Stomach smooth muscle (tissue), 2 donors: Measurements from ENCODE around the gene SPINK5.

Experiments used
- H3K27ac ChIP-seq: one replicate; pipeline ENCODE4 v1.7.0; 2013; ENCODE audit warnings: mild to moderate bottlenecking, low read length, inconsistent platforms
- H3K27me3 ChIP-seq, 2 donors: one replicate each; pipeline ENCODE4 v1.7.0; 2013; ENCODE audit warnings: low read length in 2 of 2; ENCODE audit not compliant: insufficient read depth in 2 of 2, control insufficient read depth in 1 of 2
- H3K36me3 ChIP-seq, 2 donors: one replicate each; pipeline ENCODE4 v1.7.0; 2013; ENCODE audit warnings: low read length in 2 of 2; ENCODE audit not compliant: control insufficient read depth in 2 of 2, insufficient read depth in 2 of 2
- H3K4me1 ChIP-seq: one replicate; pipeline ENCODE4 v1.7.0; 2013; ENCODE audit warnings: low read length; ENCODE audit not compliant: control insufficient read depth, insufficient read depth
- H3K4me3 ChIP-seq, 2 donors: one replicate each; pipeline ENCODE4 v1.7.0; 2013; ENCODE audit warnings: low read length in 2 of 2
- H3K9ac ChIP-seq, 2 donors: one replicate each; pipeline ENCODE4 v1.7.0; 2013; ENCODE audit warnings: low read length in 2 of 2, mild to moderate bottlenecking in 1 of 2
- H3K9me3 ChIP-seq, 2 donors: one replicate each; pipeline ENCODE4 v1.7.0; 2013; ENCODE audit warnings: low read length in 2 of 2; ENCODE audit not compliant: control insufficient read depth in 2 of 2
- donor health status: healthy.
- donor health status: Pancreatic carcinoma.

Gene SPINK5

GRCh38 chr5:148091991-148092964 is 28.5 kb downstream of the SPINK5 start:
- Histone ChIP-seq H3K4me3 (no peak overlapping the region), H3K27ac (no peak overlapping the region), H3K9ac (no peak overlapping the region), H3K36me3 (no peaks in the 10 kb centered on the region), H3K9me3 (no peaks in the 10 kb centered on the region), H3K27me3 (no peaks in the 10 kb centered on the region), H3K4me1 (no peaks in the 10 kb centered on the region)

- Histone ChIP-seq H3K4me1 (no peaks in the 10 kb centered on the region), H3K9me3 (no peaks in the 10 kb centered on the region), H3K4me3 (no peak overlapping the region), H3K9ac (no peak overlapping the region), H3K36me3 (no peaks in the 10 kb centered on the region), H3K27me3 (no peaks in the 10 kb centered on the region), H3K27ac (no peak overlapping the region)
Measured at GRCh38 chr5:148094336-148094735, 30.6 kb downstream of the SPINK5 start.

- Histone ChIP-seq H3K27ac (no peak overlapping the region), H3K36me3 (no peaks in the 10 kb centered on the region), H3K27me3 (no peaks in the 10 kb centered on the region), H3K9ac (no peak overlapping the region), H3K4me1 (no peaks in the 10 kb centered on the region), H3K4me3 (no peak overlapping the region), H3K9me3 (no peaks in the 10 kb centered on the region)
Measured at GRCh38 chr5:148104226-148104625, 40.4 kb downstream of the SPINK5 start.

GRCh38 chr5:148107608-148108007 is 43.8 kb downstream of the SPINK5 start:
- Histone ChIP-seq H3K9me3 (no peaks in the 10 kb centered on the region), H3K36me3 (no peaks in the 10 kb centered on the region), H3K4me1 (no peaks in the 10 kb centered on the region), H3K4me3 (no peak overlapping the region), H3K27me3 (no peaks in the 10 kb centered on the region), H3K27ac (no peak overlapping the region), H3K9ac (no peak overlapping the region)

GRCh38 chr5:148113243-148113642 is 49.5 kb downstream of the SPINK5 start:
- Histone ChIP-seq H3K27me3 (no peaks in the 10 kb centered on the region), H3K9me3 (no peaks in the 10 kb centered on the region), H3K4me3 (no peak overlapping the region), H3K4me1 (no peaks in the 10 kb centered on the region), H3K9ac (no peak overlapping the region), H3K27ac (no peak overlapping the region), H3K36me3 (no peaks in the 10 kb centered on the region)

- Histone ChIP-seq H3K4me3 (no peak overlapping the region), H3K36me3 (no peaks in the 10 kb centered on the region), H3K27me3 (no peaks in the 10 kb centered on the region), H3K27ac (no peak overlapping the region), H3K4me1 (no peaks in the 10 kb centered on the region), H3K9me3 (no peaks in the 10 kb centered on the region), H3K9ac (no peak overlapping the region)
Measured at GRCh38 chr5:148120317-148120716, 56.5 kb downstream of the SPINK5 start.

GRCh38 chr5:148125641-148126040 is 61.9 kb downstream of the SPINK5 start:
- no peaks in the 10 kb centered on the region for H3K27me3 ChIP-seq
- H3K4me1 ChIP-seq, result no peaks in the 10 kb centered on the region
- no peaks in the 10 kb centered on the region for H3K9me3 ChIP-seq
- H3K27ac ChIP-seq, result no peak overlapping the region
- no peak overlapping the region for H3K9ac ChIP-seq
- H3K4me3 ChIP-seq, result no peak overlapping the region
- H3K36me3 ChIP-seq, result no peaks in the 10 kb centered on the region

- Histone ChIP-seq H3K4me3 (no peak overlapping the region), H3K27me3 (no peaks in the 10 kb centered on the region), H3K9me3 (no peaks in the 10 kb centered on the region), H3K4me1 (no peaks in the 10 kb centered on the region), H3K27ac (no peak overlapping the region), H3K9ac (no peak overlapping the region), H3K36me3 (no peaks in the 10 kb centered on the region)
Measured at GRCh38 chr5:148135091-148136048, 71.6 kb downstream of the SPINK5 start.

GRCh38 chr5:148140846-148141245 is 77.1 kb downstream of the SPINK5 start:
- H3K27me3 ChIP-seq, result no peaks in the 10 kb centered on the region
- no peaks in the 10 kb centered on the region for H3K4me1 ChIP-seq
- no peak overlapping the region for H3K4me3 ChIP-seq
- H3K9ac ChIP-seq, result no peak overlapping the region
- H3K9me3 ChIP-seq, result no peaks in the 10 kb centered on the region
- H3K36me3 ChIP-seq, result no peaks in the 10 kb centered on the region
- H3K27ac ChIP-seq, result no peak overlapping the region

- Histone ChIP-seq H3K4me1 (no peaks in the 10 kb centered on the region), H3K9me3 (no peaks in the 10 kb centered on the region), H3K9ac (no peak overlapping the region), H3K27me3 (no peaks in the 10 kb centered on the region), H3K4me3 (no peak overlapping the region), H3K27ac (no peak overlapping the region), H3K36me3 (no peaks in the 10 kb centered on the region)
Measured at GRCh38 chr5:148141645-148142044, 77.9 kb downstream of the SPINK5 start.
